Measurements from ENCODE around the gene KDM3B. TPM values are rescaled to one million over a fixed set of nuclear protein-coding genes. Genes with fewer than 3 reads are reported as not detected.

KDM3B gene
- total RNA-seq, 1 donor: 72.1 TPM

DNA sequence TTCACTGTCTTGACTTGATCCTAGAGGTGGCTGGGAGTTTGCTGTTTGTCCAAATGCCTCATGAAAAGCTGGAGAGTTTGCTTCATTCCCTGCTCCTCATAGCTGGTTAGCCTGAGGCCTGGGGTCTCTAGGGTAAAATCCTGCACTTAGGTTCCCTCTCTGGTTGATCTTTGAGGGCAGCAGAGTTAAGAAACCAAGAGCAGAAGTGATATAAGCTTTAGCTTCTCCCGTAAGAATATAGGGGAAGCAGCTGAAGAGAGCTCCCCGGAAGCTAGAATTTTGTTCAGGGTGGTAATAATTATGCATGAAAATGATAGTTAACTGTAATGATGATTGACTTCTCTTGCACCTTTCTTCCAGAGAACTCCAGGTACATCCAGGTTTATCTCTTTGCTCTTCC, 13.0 kb upstream of the KDM3B start:
- Histone ChIP-seq H3K27me3 (ENCODE audit: insufficient read depth, low read length) (no peaks in the 10 kb centered on the region), H3K9me3 (ENCODE audit: low read depth, low read length) (no peaks in the 10 kb centered on the region), H3K4me3 (ENCODE audit: low read length) (peak overlapping the region; percentile 81), H3K4me1 (ENCODE audit: insufficient read depth, low read length) (peaks cover 46% of the 10 kb centered on the region)

DNA sequence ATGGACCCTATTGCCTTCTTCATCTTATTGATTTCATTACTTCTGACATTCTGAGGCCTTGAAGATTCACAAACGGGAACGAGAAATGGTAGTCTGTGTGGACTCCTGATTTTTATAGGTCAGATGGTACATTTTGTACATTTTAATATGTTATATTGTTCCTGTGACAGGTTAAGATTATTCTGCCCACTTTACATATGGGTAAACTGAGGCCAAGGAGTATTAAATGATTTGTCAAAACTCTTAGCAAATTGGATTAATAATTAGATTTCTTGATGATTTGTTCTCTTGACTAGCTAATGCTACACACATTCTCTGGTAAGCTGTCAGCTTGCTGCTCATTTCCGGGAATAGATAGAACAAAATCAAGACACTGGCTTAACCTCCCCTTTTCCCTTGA, 12.5 kb upstream of the KDM3B start:
- peaks cover 46% of the 10 kb centered on the region for H3K4me1 ChIP-seq (ENCODE audit: insufficient read depth, low read length)
- no peaks in the 10 kb centered on the region for H3K9me3 ChIP-seq (ENCODE audit: low read depth, low read length)
- peak overlapping the region; percentile 81 for H3K4me3 ChIP-seq (ENCODE audit: low read length)
- no peaks in the 10 kb centered on the region for H3K27me3 ChIP-seq (ENCODE audit: insufficient read depth, low read length)

DNA sequence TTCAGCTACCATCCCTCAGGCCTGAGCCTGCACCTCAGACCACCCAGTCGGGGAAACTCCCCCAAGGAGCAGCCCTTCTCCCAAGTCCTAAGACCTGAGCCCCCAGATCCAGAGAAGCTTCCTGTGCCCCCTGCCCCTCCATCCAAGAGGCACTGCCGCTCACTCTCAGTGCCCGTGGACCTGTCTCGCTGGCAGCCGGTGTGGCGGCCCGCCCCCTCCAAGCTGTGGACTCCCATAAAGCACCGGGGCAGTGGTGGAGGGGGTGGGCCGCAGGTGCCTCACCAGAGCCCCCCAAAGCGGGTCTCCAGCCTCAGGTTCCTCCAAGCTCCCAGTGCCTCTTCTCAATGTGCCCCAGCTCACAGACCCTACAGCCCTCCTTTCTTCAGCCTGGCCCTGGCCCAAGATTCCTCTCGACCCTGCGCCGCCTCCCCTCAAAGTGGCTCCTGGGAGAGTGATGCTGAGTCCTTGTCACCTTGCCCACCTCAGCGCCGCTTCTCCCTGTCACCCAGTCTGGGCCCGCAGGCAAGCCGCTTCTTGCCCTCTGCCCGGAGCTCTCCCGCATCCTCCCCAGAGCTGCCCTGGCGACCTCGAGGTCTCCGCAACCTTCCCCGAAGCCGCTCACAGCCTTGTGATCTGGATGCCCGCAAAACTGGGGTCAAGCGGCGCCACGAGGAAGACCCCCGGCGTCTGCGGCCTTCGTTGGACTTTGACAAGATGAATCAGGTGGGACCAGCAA, 7.4 kb upstream of the KDM3B start:
- Histone ChIP-seq H3K27me3 (ENCODE audit: insufficient read depth, low read length) (no peaks in the 10 kb centered on the region), H3K4me1 (ENCODE audit: insufficient read depth, low read length) (peaks cover 23% of the 10 kb centered on the region), H3K9me3 (ENCODE audit: low read depth, low read length) (no peaks in the 10 kb centered on the region), H3K4me3 (ENCODE audit: low read length) (no peak overlapping the region)

DNA sequence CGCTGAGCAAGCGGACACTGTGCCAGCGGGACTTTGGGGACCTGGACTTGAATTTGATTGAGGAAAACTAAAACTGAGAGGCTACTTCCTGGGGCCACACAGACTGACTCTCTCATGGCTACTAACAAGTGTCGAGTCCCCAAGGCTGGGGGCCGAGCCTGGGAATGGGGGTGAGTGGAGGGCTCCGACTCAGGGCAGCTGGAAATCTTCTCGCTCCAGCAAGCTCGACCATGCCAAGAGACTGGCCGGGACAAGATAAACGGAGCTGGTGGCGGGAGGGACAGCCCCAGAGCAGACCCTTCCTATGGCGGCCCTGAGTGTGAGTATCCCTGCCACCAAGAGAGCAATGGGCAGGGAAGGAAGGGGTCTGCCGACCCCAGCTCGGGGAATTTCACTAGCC, 5.6 kb upstream of the KDM3B start:
- Histone ChIP-seq H3K9me3 (ENCODE audit: low read depth, low read length) (no peaks in the 10 kb centered on the region), H3K4me3 (ENCODE audit: low read length) (no peak overlapping the region), H3K27me3 (ENCODE audit: insufficient read depth, low read length) (no peaks in the 10 kb centered on the region), H3K4me1 (ENCODE audit: insufficient read depth, low read length) (peaks cover 14% of the 10 kb centered on the region)

DNA sequence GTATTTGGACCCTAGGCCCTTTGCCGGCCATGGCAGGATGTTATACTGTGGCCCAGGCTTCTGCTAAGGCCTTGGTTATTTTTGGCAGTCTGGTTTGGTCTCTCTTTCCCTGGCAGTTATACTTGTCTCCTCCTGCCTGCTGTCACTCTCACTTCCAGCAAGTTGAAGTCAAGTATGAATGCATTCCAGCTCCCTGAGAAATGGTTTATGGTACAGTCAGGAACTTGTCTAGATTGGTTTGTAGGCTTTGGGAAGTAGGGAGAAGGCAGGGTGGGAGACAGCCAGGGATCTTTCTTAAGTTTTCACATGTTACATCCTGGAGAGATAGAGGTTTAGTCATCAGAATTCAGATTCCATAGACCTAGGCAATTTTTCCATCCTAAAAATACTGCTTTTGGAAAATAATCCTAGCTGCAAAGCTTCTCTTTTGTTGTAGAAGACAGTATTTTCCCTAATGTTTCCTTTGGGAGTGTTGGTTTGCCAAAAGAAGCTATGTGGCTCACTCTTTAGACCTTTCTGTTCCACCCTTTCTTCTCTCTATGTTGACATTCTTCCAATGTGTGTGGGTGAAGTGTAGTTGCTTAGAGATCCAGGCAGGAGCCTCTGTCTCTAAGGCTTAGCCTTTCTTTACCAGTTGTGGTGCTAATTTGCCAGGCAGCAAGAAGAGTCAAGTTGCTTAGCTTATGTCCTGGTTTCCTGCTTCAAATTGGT, 2.5 kb upstream of the KDM3B start:
- H3K4me1 ChIP-seq (ENCODE audit: insufficient read depth, low read length): peaks cover 20% of the 10 kb centered on the region

DNA sequence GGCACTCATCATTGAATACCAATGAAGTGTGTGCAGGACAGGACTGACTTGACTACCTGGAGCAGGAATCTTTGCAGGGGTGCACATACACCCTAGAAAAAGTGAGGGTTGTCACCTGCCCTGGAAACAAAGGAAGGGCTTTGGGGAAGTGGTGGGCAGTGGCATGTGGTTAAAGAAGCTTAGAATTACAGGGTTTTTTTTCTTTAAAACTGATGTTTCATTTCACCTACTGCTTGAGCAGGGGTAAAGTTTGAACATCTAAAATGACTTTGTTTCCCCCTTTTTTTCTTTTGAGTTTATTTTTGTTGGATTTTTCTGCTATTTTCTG, 2.0 kb upstream of the KDM3B start:
- no peaks in the 10 kb centered on the region for H3K27me3 ChIP-seq (ENCODE audit: insufficient read depth, low read length)
- H3K4me1 ChIP-seq (ENCODE audit: insufficient read depth, low read length): peaks cover 25% of the 10 kb centered on the region
- H3K4me3 ChIP-seq (ENCODE audit: low read length): no peak overlapping the region
- H3K9me3 ChIP-seq (ENCODE audit: low read depth, low read length): no peaks in the 10 kb centered on the region

More for the DNA sequence above, 2.5 kb upstream of the KDM3B start:
- Histone ChIP-seq H3K27me3 (ENCODE audit: insufficient read depth, low read length) (no peaks in the 10 kb centered on the region), H3K4me3 (ENCODE audit: low read length) (no peak overlapping the region), H3K9me3 (ENCODE audit: low read depth, low read length) (no peaks in the 10 kb centered on the region)

DNA sequence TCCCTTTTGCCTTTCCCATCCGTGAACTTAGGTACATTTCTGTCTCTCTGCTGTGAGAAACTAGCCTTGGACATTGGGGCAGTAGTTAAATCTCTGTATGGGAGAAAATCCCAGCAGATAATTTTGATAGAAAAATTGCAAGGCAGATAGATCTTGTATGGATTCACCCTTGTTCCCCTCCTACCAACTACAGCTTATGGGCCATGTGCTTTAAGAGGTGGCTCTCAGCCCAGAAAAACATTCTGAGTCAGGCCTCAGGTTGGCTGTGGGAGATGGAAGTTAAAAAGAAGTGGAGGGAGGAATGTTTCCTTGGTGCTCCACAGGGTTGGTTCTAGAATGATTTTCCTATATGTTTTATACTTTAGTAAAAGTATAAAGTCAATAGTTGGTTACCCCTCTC, 1.4 kb upstream of the KDM3B start:
- Histone ChIP-seq H3K27me3 (ENCODE audit: insufficient read depth, low read length) (no peaks in the 10 kb centered on the region), H3K4me1 (ENCODE audit: insufficient read depth, low read length) (peaks cover 28% of the 10 kb centered on the region), H3K9me3 (ENCODE audit: low read depth, low read length) (no peaks in the 10 kb centered on the region), H3K4me3 (ENCODE audit: low read length) (no peak overlapping the region)

DNA sequence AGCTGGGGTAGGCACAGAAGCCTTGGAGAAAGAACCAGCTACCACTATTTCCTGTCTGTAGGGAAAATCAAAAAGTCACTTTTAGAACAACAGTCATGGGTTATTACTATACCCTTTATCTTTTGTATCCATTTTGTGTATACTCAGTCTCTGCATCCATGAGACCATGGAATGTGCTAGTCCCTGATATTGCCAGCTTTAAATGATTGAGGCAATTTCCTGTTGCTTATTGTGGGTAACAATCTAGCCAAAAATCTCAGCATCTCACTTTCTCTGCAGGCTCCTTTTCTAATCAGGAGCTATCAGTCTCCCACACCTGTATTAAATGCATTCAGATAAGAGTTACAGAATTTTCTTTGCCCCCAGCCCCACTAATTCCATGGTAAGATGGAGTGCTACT, 968 bp upstream of the KDM3B start:
- Histone ChIP-seq H3K27me3 (ENCODE audit: insufficient read depth, low read length) (no peaks in the 10 kb centered on the region), H3K9me3 (ENCODE audit: low read depth, low read length) (no peaks in the 10 kb centered on the region), H3K4me1 (ENCODE audit: insufficient read depth, low read length) (peaks cover 28% of the 10 kb centered on the region), H3K4me3 (ENCODE audit: low read length) (no peak overlapping the region)

DNA sequence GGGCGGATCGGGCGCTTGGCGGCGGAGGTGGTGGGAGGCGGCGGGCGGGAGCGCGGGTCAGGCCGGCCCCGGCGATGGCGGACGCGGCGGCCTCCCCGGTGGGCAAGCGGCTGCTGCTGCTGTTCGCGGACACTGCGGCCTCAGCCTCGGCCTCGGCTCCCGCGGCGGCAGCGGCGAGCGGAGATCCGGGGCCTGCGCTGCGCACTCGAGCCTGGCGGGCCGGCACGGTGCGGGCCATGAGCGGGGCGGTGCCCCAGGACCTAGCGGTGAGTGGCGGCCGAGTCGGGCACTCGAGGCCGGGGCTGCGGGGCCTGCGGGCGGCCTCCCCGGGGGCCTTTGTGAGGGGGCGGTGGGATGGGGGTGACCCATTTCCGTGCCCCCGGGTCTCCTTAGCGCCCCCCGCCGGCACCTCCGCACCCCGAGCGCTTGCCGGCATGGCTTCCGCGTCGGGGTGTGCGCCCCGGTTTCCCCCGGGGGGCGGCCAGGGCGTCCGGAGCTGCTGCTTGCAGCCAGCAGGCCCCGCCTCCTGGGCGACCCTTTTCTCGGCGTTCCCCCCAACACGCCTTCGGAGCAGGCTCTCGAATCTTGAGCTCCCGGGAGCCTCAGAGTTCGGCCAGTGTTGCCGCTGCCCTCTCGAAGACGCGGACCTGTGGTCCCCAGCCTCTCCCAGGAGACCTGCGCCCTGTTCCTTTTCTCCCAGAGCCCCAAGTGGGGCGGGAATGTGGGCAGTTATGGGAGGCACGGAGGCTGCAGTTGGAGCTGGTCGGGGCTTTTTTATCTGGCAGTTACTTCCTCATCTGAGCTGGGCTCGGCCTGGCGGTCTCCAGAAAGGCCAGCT, 456 bp downstream of the KDM3B start:
- H3K9me3 ChIP-seq (ENCODE audit: low read depth, low read length): no peaks in the 10 kb centered on the region
- H3K4me1 ChIP-seq (ENCODE audit: insufficient read depth, low read length): peaks cover 28% of the 10 kb centered on the region
- peak overlapping the region; percentile 96 for H3K4me3 ChIP-seq (ENCODE audit: low read length)
- H3K27me3 ChIP-seq (ENCODE audit: insufficient read depth, low read length): no peaks in the 10 kb centered on the region

DNA sequence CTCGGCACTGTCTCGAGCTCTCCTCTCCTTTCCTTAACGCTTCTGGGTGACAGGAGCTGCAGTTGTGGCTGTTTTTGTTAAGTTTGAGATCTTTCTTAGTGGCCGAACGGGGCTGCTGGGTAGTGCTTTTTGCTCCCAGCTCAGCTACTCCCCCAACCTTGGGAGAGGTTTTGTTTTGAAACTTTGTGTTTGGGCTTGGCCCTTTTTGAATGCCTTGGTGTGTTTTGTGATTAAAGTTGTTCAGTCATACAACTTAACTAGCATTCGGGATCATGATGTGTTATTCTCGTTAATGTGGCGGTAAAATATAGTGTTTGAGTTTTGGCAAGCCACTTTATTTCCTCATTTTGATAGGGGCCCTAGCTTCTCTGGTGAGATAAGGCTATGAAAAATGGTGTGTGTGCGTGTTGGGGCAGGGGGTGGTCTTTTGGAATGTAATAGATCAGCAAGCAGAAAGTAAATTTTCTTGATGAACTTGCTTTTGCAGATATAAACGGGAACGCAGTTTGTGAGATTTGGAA, 1.1 kb downstream of the KDM3B start:
- Histone ChIP-seq H3K9me3 (ENCODE audit: low read depth, low read length) (no peaks in the 10 kb centered on the region), H3K4me1 (ENCODE audit: insufficient read depth, low read length) (peaks cover 28% of the 10 kb centered on the region), H3K27me3 (ENCODE audit: insufficient read depth, low read length) (no peaks in the 10 kb centered on the region), H3K4me3 (ENCODE audit: low read length) (peak overlapping the region; percentile 96)

DNA sequence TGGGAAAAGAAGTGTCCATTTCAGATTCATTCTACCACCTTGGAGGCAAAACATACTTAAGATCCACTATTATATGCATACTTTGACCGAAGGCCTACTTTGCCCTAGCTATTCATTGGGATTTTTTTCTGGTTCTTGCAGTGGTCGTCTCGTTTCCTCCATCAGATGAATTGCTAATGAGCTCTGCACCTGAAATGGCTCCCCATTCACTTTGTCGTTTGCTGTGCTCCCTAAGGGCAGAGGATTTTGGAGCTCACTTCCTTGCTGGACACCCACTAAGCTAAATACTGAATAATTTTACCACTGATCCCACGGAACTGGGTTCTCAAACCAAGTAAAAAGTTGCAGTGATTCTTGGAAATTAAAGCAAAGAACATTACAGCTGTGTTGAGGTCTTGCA, 1.9 kb downstream of the KDM3B start:
- H3K4me1 ChIP-seq (ENCODE audit: insufficient read depth, low read length): peaks cover 28% of the 10 kb centered on the region
- no peaks in the 10 kb centered on the region for H3K27me3 ChIP-seq (ENCODE audit: insufficient read depth, low read length)
- peak overlapping the region; percentile 96 for H3K4me3 ChIP-seq (ENCODE audit: low read length)
- H3K9me3 ChIP-seq (ENCODE audit: low read depth, low read length): no peaks in the 10 kb centered on the region

DNA sequence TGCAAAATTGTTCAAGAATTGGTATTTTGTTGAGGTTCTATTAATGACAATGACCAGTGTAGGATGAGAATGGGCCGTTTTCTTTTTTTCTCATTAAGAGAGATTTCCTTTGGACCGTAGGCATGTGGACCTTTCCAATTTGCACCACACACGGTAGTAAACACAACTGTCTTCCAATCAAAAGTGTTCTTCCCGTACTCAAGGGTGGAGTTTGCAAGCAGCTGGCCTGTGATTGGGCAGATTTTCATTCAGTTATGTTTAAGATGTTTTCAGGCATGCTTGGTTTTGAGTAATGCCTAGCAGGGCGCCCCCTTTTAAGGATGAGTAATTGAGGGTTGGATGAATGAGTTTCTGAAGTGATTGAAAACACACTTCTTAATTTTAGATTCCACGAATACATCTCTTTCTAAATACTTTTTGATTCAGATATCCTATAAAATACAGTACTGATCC, 2.5 kb downstream of the KDM3B start:
- H3K4me3 ChIP-seq (ENCODE audit: low read length): no peak overlapping the region
- H3K4me1 ChIP-seq (ENCODE audit: insufficient read depth, low read length): peaks cover 28% of the 10 kb centered on the region
- no peaks in the 10 kb centered on the region for H3K27me3 ChIP-seq (ENCODE audit: insufficient read depth, low read length)
- no peaks in the 10 kb centered on the region for H3K9me3 ChIP-seq (ENCODE audit: low read depth, low read length)

DNA sequence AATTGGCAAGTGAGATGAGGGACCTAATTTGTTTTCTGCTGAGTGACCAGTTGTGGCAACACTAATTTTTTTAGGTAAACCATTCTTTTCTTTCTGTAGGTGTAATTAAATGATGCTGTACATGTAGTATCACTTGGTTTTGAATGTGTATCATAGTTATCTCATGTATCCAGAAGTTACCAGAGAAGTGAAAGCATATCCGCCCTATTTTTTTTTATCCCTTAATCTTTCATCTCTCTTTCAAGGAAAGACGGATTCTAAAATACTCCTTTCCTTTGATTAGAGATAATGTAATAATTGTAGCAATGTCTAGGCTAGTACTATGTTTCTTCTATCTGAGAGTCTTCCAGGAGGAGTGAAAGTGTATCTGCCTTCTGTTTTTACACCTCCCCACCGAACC, 7.1 kb downstream of the KDM3B start:
- Histone ChIP-seq H3K27me3 (ENCODE audit: insufficient read depth, low read length) (no peaks in the 10 kb centered on the region), H3K9me3 (ENCODE audit: low read depth, low read length) (no peaks in the 10 kb centered on the region), H3K4me1 (ENCODE audit: insufficient read depth, low read length) (peaks cover 26% of the 10 kb centered on the region), H3K4me3 (ENCODE audit: low read length) (no peak overlapping the region)

DNA sequence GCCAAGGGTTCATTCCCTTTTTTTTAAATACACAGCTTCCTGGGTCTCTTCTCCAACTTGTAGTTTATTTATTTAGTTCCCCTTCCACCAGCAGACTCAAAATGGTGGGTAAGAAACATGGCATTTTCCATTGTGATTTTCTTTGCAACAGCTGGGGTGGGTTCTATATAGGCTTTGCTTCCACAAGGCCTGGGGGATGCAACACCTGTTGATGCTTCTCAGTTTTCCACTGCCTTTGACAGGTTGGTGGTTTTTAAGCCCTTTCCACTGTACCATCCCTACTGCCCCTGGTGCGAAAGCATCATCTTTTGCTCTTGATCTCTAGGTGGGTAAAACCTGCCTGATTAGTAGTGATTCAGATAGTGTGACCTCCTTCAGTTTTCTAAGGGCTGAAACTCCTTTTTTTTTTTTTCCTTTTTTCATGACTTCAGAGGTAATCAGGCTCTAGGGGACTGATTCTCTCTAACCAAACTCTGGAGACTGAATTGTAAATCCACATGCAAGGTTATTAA, 8.5 kb downstream of the KDM3B start:
- Histone ChIP-seq H3K4me3 (ENCODE audit: low read length) (no peak overlapping the region), H3K9me3 (ENCODE audit: low read depth, low read length) (no peaks in the 10 kb centered on the region), H3K4me1 (ENCODE audit: insufficient read depth, low read length) (peaks cover 19% of the 10 kb centered on the region), H3K27me3 (ENCODE audit: insufficient read depth, low read length) (no peaks in the 10 kb centered on the region)

DNA sequence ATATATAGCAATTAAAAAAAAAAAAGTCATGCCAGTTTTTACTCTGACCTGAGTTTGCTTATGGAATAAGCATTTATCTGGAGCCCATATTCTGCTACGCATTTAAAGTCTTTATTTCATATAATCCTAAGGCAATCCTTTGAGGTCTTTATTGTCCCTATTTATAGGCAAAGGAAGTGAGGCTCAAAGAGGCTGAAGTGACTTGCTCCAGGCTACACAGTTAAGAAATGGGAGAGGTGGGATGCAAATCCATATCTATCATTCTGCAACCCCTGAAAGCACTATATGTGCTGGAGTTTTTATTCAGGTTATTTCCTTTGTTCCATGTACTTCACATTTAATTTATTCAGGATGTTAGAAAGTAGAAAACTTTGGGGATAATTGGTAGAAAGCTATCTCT, 12.1 kb downstream of the KDM3B start:
- peaks cover 51% of the 10 kb centered on the region for H3K4me1 ChIP-seq (ENCODE audit: insufficient read depth, low read length)
- H3K9me3 ChIP-seq (ENCODE audit: low read depth, low read length): no peaks in the 10 kb centered on the region
- no peak overlapping the region for H3K4me3 ChIP-seq (ENCODE audit: low read length)
- no peaks in the 10 kb centered on the region for H3K27me3 ChIP-seq (ENCODE audit: insufficient read depth, low read length)
